ENCODE results near the gene MYPOP. TPM values are rescaled to one million over a fixed set of nuclear protein-coding genes. Genes with fewer than 3 reads are reported as not detected.

The MYPOP gene
- total and polyA plus RNA-seq, 2 of the 13 experiments (the other 11 are each of a cell fraction or from before 2014, with no cell fraction given) = 2.3 to 2.7 TPM

GRCh38 chr19:45886427-45887199 lies 15.8 kb downstream of the MYPOP start (continued):
- TF ChIP-seq ZNF570 (CRISPR knock-in tag; IDR thresholded peaks at IDR 0.05; ENCODE audit: borderline replicate concordance) (no peak), REXO4 (CRISPR knock-in tag; IDR thresholded peaks at IDR 0.05; ENCODE audit: borderline replicate concordance) (no peak), ZNF609 (CRISPR knock-in tag; IDR thresholded peaks at IDR 0.05; ENCODE audit: borderline replicate concordance) (peak; percentile 26; the same call in 1 of the 2 replicates), ZNF432 (CRISPR knock-in tag; IDR thresholded peaks at IDR 0.05; ENCODE audit: borderline replicate concordance) (no peak), THAP9 (CRISPR knock-in tag; IDR thresholded peaks at IDR 0.05; ENCODE audit: borderline replicate concordance) (peak; percentile 62; the same call in 1 of the 2 replicates), PTBP1 (IDR thresholded peaks at IDR 0.05; ENCODE audit: low read depth, low read length, poor library complexity, severe bottlenecking) (no peak), MED8 (CRISPR knock-in tag; IDR thresholded peaks at IDR 0.05; ENCODE audit: insufficient replicate concordance) (peak; percentile 53), ZNF296 (CRISPR knock-in tag; conservative IDR thresholded peaks at IDR 0.05) (no peak), DPF2 (CRISPR knock-in tag; IDR thresholded peaks at IDR 0.05; ENCODE audit: borderline replicate concordance, low read depth) (no peak), KLF12 (CRISPR knock-in tag; IDR thresholded peaks at IDR 0.05; ENCODE audit: borderline replicate concordance) (no peak), ZKSCAN8 (CRISPR knock-in tag; IDR thresholded peaks at IDR 0.05; ENCODE audit: borderline replicate concordance) (0 out of 2 replicates have a peak, but pooled peaks have one; percentile 76), ZFP90 (CRISPR knock-in tag; IDR thresholded peaks at IDR 0.05; ENCODE audit: borderline replicate concordance) (peak; percentile 77; the same call in 1 of the 2 replicates), PHF20 (CRISPR knock-in tag; IDR thresholded peaks at IDR 0.05) (peak; percentile 28; the same call in 1 of the 2 replicates), MXI1 (IDR thresholded peaks at IDR 0.05; ENCODE audit: borderline replicate concordance, low read depth, low read length) (peak; percentile 39; the same call in 1 of the 3 replicates), NR1H2 (CRISPR knock-in tag; IDR thresholded peaks at IDR 0.05; ENCODE audit: borderline replicate concordance, low read depth) (no peak), ZFP41 (CRISPR knock-in tag; IDR thresholded peaks at IDR 0.05; ENCODE audit: borderline replicate concordance) (no peak; the same call in 1 of the 2 replicates), ZBTB2 (CRISPR knock-in tag; IDR thresholded peaks at IDR 0.05; ENCODE audit: low read depth) (no peak; the same call in 1 of the 2 replicates)
